Measurements from ENCODE around the gene ACADSB.

- TF ChIP-seq CTCF (IDR thresholded peaks at IDR 0.05; ENCODE audit: insufficient read depth, low read length): no peak
- TF ChIP-seq POLR2AphosphoS5 (IDR thresholded peaks at IDR 0.05; ENCODE audit: low read depth): no peak
Measured at GRCh38 chr10:123073187-123073586, 64.4 kb downstream of the ACADSB start.

Data from HL-60 (cell line).